ENCODE data around the gene IRF1. TPM values are rescaled to one million over a fixed set of nuclear protein-coding genes. Genes with fewer than 3 reads are reported as not detected.

The IRF1 gene
- total RNA-seq, 4 donors from 2014 or later: 5.5 to 20.6 (median 8.4) TPM

- H3K4me1 ChIP-seq: peaks cover 34 to 39% of the 10 kb centered on the region in 2 donors
Measured at GRCh38 chr5:132445640-132445923, 45.0 kb downstream of the IRF1 start.

GRCh38 chr5:132444841-132445639 lies 45.5 kb downstream of the IRF1 start:
- intact Hi-C loops (cut with DNase I; ENCODE audit: low total_unique reads): loop anchor here (5.0 kb wide), 1 partner anchor 37 kb away; no protein-coding TSS in a partner anchor
- no peak for ATAC-seq
- in situ Hi-C loops (cut with MboI; ENCODE audit: low sequenced_read_pairs in 4 of 4): no loop called here
- no peaks in the 10 kb centered on the region for H3K36me3 ChIP-seq
- H3K4me3 ChIP-seq: no peak overlapping the region
- no peak for DNase-seq
- H3K27ac ChIP-seq: peak overlapping the region; percentile 47 to 85 (median 66)
- peaks cover 35 to 43% of the 10 kb centered on the region in 2 donors for H3K4me1 ChIP-seq
- no peaks in the 10 kb centered on the region for H3K9me3 ChIP-seq
- TF ChIP-seq POLR2A (IDR thresholded peaks at IDR 0.05) (no peak), CTCF (IDR thresholded peaks at IDR 0.05 in 4 of 5, conservative IDR thresholded peaks at IDR 0.05 in 1 of 5) (no peak)
- no peaks in the 10 kb centered on the region for H3K27me3 ChIP-seq

More at GRCh38 chr5:132445640-132445923, 45.0 kb downstream of the IRF1 start:
- Histone ChIP-seq H3K27ac (peak overlapping the region; percentile 47 to 85 (median 66)), H3K9me3 (no peaks in the 10 kb centered on the region), H3K27me3 (no peaks in the 10 kb centered on the region), H3K4me3 (no peak overlapping the region), H3K36me3 (no peaks in the 10 kb centered on the region)
- no peak for ATAC-seq
- in situ Hi-C loops (cut with MboI; ENCODE audit: low sequenced_read_pairs in 4 of 4) (no loop called here), intact Hi-C loops (cut with DNase I; ENCODE audit: low total_unique reads) (loop anchor here (5.0 kb wide), 1 partner anchor 37 kb away; no protein-coding TSS in a partner anchor)
- no peak for DNase-seq
- TF ChIP-seq CTCF (IDR thresholded peaks at IDR 0.05 in 4 of 5, conservative IDR thresholded peaks at IDR 0.05 in 1 of 5): no peak

GRCh38 chr5:132444061-132444460 lies 46.5 kb downstream of the IRF1 start:
- no peak for TF ChIP-seq CTCF (IDR thresholded peaks at IDR 0.05 in 4 of 5, conservative IDR thresholded peaks at IDR 0.05 in 1 of 5)
- in situ Hi-C loops (cut with MboI; ENCODE audit: low sequenced_read_pairs in 4 of 4): no loop called here
- H3K27me3 ChIP-seq: no peaks in the 10 kb centered on the region
- no peak for ATAC-seq
- H3K36me3 ChIP-seq: no peaks in the 10 kb centered on the region
- H3K4me1 ChIP-seq: peaks cover 44 to 53% of the 10 kb centered on the region in 2 donors
- H3K9me3 ChIP-seq: no peaks in the 10 kb centered on the region
- peak overlapping the region in 1 of 4 donors; percentile 85 for H3K27ac ChIP-seq
- intact Hi-C loops (cut with DNase I; ENCODE audit: low total_unique reads): no loop called here
- DNase-seq: no peak
- no peak overlapping the region for H3K4me3 ChIP-seq

GRCh38 chr5:132439521-132440089 lies 51.0 kb downstream of the IRF1 start:
- DNase-seq (peak; percentile 84 to 93), ATAC-seq (peak; percentile 98 to 99)
- Histone ChIP-seq H3K27ac (peak overlapping the region; percentile 56 to 99 (median 60)), H3K4me1 (peaks cover 56 to 66% of the 10 kb centered on the region in 2 donors), H3K36me3 (no peaks in the 10 kb centered on the region), H3K9me3 (no peaks in the 10 kb centered on the region), H3K4me3 (no peak overlapping the region), H3K27me3 (no peaks in the 10 kb centered on the region)
- no peak for TF ChIP-seq CTCF (IDR thresholded peaks at IDR 0.05 in 4 of 5, conservative IDR thresholded peaks at IDR 0.05 in 1 of 5)
- no peak for TF ChIP-seq POLR2A (IDR thresholded peaks at IDR 0.05)
- in situ Hi-C loops (cut with MboI; ENCODE audit: low sequenced_read_pairs in 4 of 4) (no loop called here), intact Hi-C loops (cut with DNase I; ENCODE audit: low total_unique reads) (no loop called here)

Data from gastrocnemius medialis (tissue), 4 donors.